Keratinocyte (primary cell): ENCODE data around the gene OR6C70. TPM values are rescaled to one million over a fixed set of nuclear protein-coding genes. Genes with fewer than 3 reads are reported as not detected.

Source experiments
- DNase-seq: peaks from one replicate; pipeline ENCODE4 v3.0.0-alpha.2; 2011; ENCODE audit warnings: low read depth, missing footprints, low spot score
- FAIRE-seq: peaks from 2 replicates; lab custom pipeline; 2011; peaks lifted over from hg19 to GRCh38; lab: Jason Lieb, UNC
- H2AFZ ChIP-seq: 2 replicates; pipeline ENCODE4 v1.6.0; 2012; ENCODE audit warnings: low read length, control low read depth, inconsistent platforms; ENCODE audit not compliant: control insufficient read depth
- H3K27ac ChIP-seq: 2 replicates; pipeline ENCODE4 v1.5.1; 2011; ENCODE audit warnings: low read length; ENCODE audit not compliant: control insufficient read depth, insufficient read depth
- H3K27me3 ChIP-seq: 3 replicates; pipeline ENCODE4 v1.6.0; 2011; ENCODE audit warnings: low read length; ENCODE audit not compliant: control insufficient read depth, insufficient read depth; ENCODE audit errors: extremely low read depth
- H3K36me3 ChIP-seq, 2 experiments: 2 replicates in 1 of 2; 3 replicates in 1 of 2; pipeline ENCODE4 v1.5.1; 2011; ENCODE audit warnings: low read length in 2 of 2, mild to moderate bottlenecking in 1 of 2; ENCODE audit not compliant: control insufficient read depth in 2 of 2, insufficient read depth in 2 of 2; ENCODE audit errors: extremely low read depth in 1 of 2
- H3K4me1 ChIP-seq: 3 replicates; pipeline ENCODE4 v1.5.1; 2011; ENCODE audit warnings: low read length; ENCODE audit not compliant: control insufficient read depth, insufficient read depth; ENCODE audit errors: extremely low read depth
- H3K4me2 ChIP-seq: 3 replicates; pipeline ENCODE4 v1.6.0; 2011; ENCODE audit warnings: low read depth, low read length; ENCODE audit not compliant: control insufficient read depth, insufficient read depth; ENCODE audit errors: extremely low read depth
- H3K4me3 ChIP-seq, 3 experiments: fragments of 200-600 bp in 1 of 3; sonication (generic) in 1 of 3; 2 replicates in 2 of 3; 3 replicates in 1 of 3; pipeline ENCODE4 v1.5.1; 2011 to 2016; ENCODE audit warnings: low read length in 3 of 3, mild to moderate bottlenecking in 3 of 3, control low read depth in 2 of 3, inconsistent platforms in 1 of 3, low read depth in 1 of 3, mixed read lengths in 1 of 3, mixed run types in 1 of 3, moderate library complexity in 1 of 3; ENCODE audit not compliant: control insufficient read depth in 2 of 3, insufficient read depth in 2 of 3; ENCODE audit errors: extremely low read depth in 1 of 3
- H3K79me2 ChIP-seq: 2 replicates; pipeline ENCODE4 v1.6.0; 2012; ENCODE audit warnings: low read length; ENCODE audit not compliant: control insufficient read depth, insufficient read depth
- H3K9ac ChIP-seq: 3 replicates; pipeline ENCODE4 v1.6.0; 2011; ENCODE audit warnings: low read length; ENCODE audit not compliant: control insufficient read depth, insufficient read depth; ENCODE audit errors: extremely low read depth
- H3K9me1 ChIP-seq: 3 replicates; pipeline ENCODE4 v1.6.0; 2011; ENCODE audit warnings: low read length; ENCODE audit not compliant: control insufficient read depth, insufficient read depth; ENCODE audit errors: extremely low read depth
- H3K9me3 ChIP-seq: 2 replicates; pipeline ENCODE4 v1.5.1; 2012; ENCODE audit warnings: low read depth, low read length; ENCODE audit not compliant: control insufficient read depth
- H4K20me1 ChIP-seq: 3 replicates; pipeline ENCODE4 v1.6.0; 2011; ENCODE audit warnings: low read length; ENCODE audit not compliant: control insufficient read depth, insufficient read depth; ENCODE audit errors: extremely low read depth
- CTCF ChIP-seq, 3 experiments: IDR thresholded peaks in 1 of 3; conservative IDR thresholded peaks in 1 of 3; optimal IDR thresholded peaks in 1 of 3; 2 replicates in 2 of 3; 3 replicates in 1 of 3; pipeline versions ENCODE3 to v1.5.1; 2011; ENCODE audit warnings: low read length in 3 of 3, mild to moderate bottlenecking in 3 of 3, moderate library complexity in 2 of 3, control low read depth in 1 of 3, inconsistent platforms in 1 of 3; ENCODE audit not compliant: insufficient read depth in 2 of 3; ENCODE audit errors: extremely low read depth in 1 of 3
- EZH2 ChIP-seq: IDR thresholded peaks from one replicate; pipeline ENCODE4 v1.6.1; 2012; ENCODE audit warnings: inconsistent platforms, mild to moderate bottlenecking, low read length, moderate library complexity
- dilution Hi-C: fragments of 300-500 bp; cut with MboI; formaldehyde crosslinking; loops from one replicate; pipeline ENCODE4 v1.7.0; 2020; ENCODE audit warnings: low sequenced_read_pairs; ENCODE audit not compliant: extremely low pct_ligation_motif_present
- polyA plus RNA-seq, 5 experiments: library from polyadenylated mRNA; depleted of rRNA in 3 of 5; stranded (reverse) in 3 of 5; stranded (forward) in 1 of 5; unstranded in 1 of 5; fragments of >200 nt; gene quantifications; 1 replicate in 1 of 5; 2 replicates in 3 of 5; 3 replicates in 1 of 5; pipeline versions ENCODE4 v1.2.1 to v1.2.3, GENCODE V29; 2011 to 2012; ENCODE audit warnings: missing spikeins in 2 of 5, low read depth in 1 of 5, low replicate concordance in 1 of 5

OR6C70 gene
- polyA plus RNA-seq, 1 donor (not counting 4 experiments of a cell fraction or from before 2014, with no cell fraction given), result not detected

- no peak overlapping the region for H3K27ac ChIP-seq
- no peak overlapping the region for H3K4me3 ChIP-seq
- dilution Hi-C loops, result no loop called here
- FAIRE-seq (no peak), DNase-seq (no peak)
- H3K79me2 ChIP-seq, result no peaks in the 10 kb centered on the region
- H3K9me1 ChIP-seq, result no peaks in the 10 kb centered on the region
- no peaks in the 10 kb centered on the region for H3K27me3 ChIP-seq
- no peak for TF ChIP-seq EZH2
- no peak for TF ChIP-seq CTCF (optimal IDR thresholded peaks at IDR 0.05 in 1 of 3, IDR thresholded peaks at IDR 0.05 in 1 of 3, conservative IDR thresholded peaks at IDR 0.05 in 1 of 3; ENCODE audit: extremely low read depth in 1 of 3, insufficient read depth in 2 of 3, low read length in 3 of 3)
- H3K4me2 ChIP-seq, result no peak overlapping the region
- H3K9me3 ChIP-seq, result no peaks in the 10 kb centered on the region
- H3K36me3 ChIP-seq, result no peaks in the 10 kb centered on the region
- no peaks in the 10 kb centered on the region for H3K4me1 ChIP-seq
- no peaks in the 10 kb centered on the region for H4K20me1 ChIP-seq
- no peak overlapping the region for H2AFZ ChIP-seq
- no peak overlapping the region for H3K9ac ChIP-seq
Observed at GRCh38 chr12:55499231-55499630, 29.3 kb upstream of the OR6C70 start.

GRCh38 chr12:55495490-55495889 is 25.6 kb upstream of the OR6C70 start:
- dilution Hi-C loops, result no loop called here
- Histone ChIP-seq H3K4me1 (no peaks in the 10 kb centered on the region), H2AFZ (no peak overlapping the region), H3K27ac (no peak overlapping the region), H3K9me3 (no peaks in the 10 kb centered on the region), H3K4me3 (no peak overlapping the region), H3K27me3 (no peaks in the 10 kb centered on the region), H3K9ac (no peak overlapping the region), H3K79me2 (no peaks in the 10 kb centered on the region), H3K9me1 (no peaks in the 10 kb centered on the region), H4K20me1 (no peaks in the 10 kb centered on the region), H3K4me2 (no peak overlapping the region), H3K36me3 (no peaks in the 10 kb centered on the region)
- FAIRE-seq, result no peak
- TF ChIP-seq EZH2, result no peak
- no peak for TF ChIP-seq CTCF (optimal IDR thresholded peaks at IDR 0.05 in 1 of 3, IDR thresholded peaks at IDR 0.05 in 1 of 3, conservative IDR thresholded peaks at IDR 0.05 in 1 of 3; ENCODE audit: extremely low read depth in 1 of 3, insufficient read depth in 2 of 3, low read length in 3 of 3)
- DNase-seq, result no peak
